GM12878 (cell line): ENCODE results near the gene LFNG. TPM values are rescaled to one million over a fixed set of nuclear protein-coding genes. Genes with fewer than 3 reads are reported as not detected.

ENCODE experiments used
- ATAC-seq: fragments of 200-7000 bp; cut with Tn5 transposase; 3 replicates; pipeline ENCODE4 v1.9.1; 2020; ENCODE audit warnings: mild to moderate bottlenecking, moderate library complexity
- BruUV-seq: library from RNA; stranded (reverse); fragments of 400-500 nt; replicated peaks from 2 replicates; lab custom pipeline; 2021; lab: Mats Ljungman, UMichigan
- CTCF ChIA-PET: fragments of 300-600 bp; sonication (Branson Sonifier 250); formaldehyde crosslinking; extraction: SDS; loops from one replicate; lab custom pipeline; 2021; ENCODE audit warnings: inconsistent platforms; lab: Yijun Ruan, JAX
- POLR2A ChIA-PET: fragments of 350-600 bp; formaldehyde crosslinking; extraction: SDS; loops from one replicate; lab custom pipeline; 2021; ENCODE audit warnings: inconsistent platforms; lab: Charles Lee
- RAD21 ChIA-PET: fragments of 300-600 bp; sonication (Branson Sonifier 250); formaldehyde crosslinking; loops from one replicate; lab custom pipeline; 2023; ENCODE audit warnings: antibody characterized with exemption; ENCODE audit not compliant: unreplicated experiment; lab: Charles Lee
- SMC1A ChIA-PET: fragments of 300-600 bp; sonication (Branson Sonifier 250); formaldehyde crosslinking; loops from one replicate; lab custom pipeline; 2023; ENCODE audit not compliant: unreplicated experiment, uncharacterized antibody; lab: Charles Lee
- DNase-seq: peaks from one replicate; pipeline ENCODE4 v3.0.0-alpha.2; 2011; ENCODE audit warnings: low read depth, low spot score
- FAIRE-seq: peaks from 3 replicates; lab custom pipeline; 2011; peaks lifted over from hg19 to GRCh38; lab: Jason Lieb, UNC
- H2AFZ ChIP-seq: 2 replicates; pipeline ENCODE4 v1.6.0; 2011; ENCODE audit warnings: low read depth, low read length, control low read depth; ENCODE audit not compliant: control insufficient read depth
- H3K27ac ChIP-seq: 2 replicates; pipeline ENCODE4 v1.5.1; 2011; ENCODE audit warnings: control low read depth; ENCODE audit not compliant: control insufficient read depth, insufficient read depth
- H3K27me3 ChIP-seq, 2 experiments: replicated peaks in 1 of 2; 2 replicates each; pipeline versions ENCODE4 v1.6.0 to v1.6.1; 2011; ENCODE audit warnings: low read length in 1 of 2; ENCODE audit not compliant: control insufficient read depth in 2 of 2, insufficient read depth in 2 of 2
- H3K36me3 ChIP-seq, 2 experiments: 2 replicates each; pipeline ENCODE4 v1.5.1; 2011; ENCODE audit warnings: low read length in 1 of 2; ENCODE audit not compliant: control insufficient read depth in 2 of 2, insufficient read depth in 2 of 2
- H3K4me1 ChIP-seq: 2 replicates; pipeline ENCODE4 v1.6.1; 2011; ENCODE audit warnings: mild to moderate bottlenecking, low read length, moderate library complexity, mixed read lengths; ENCODE audit not compliant: control insufficient read depth, insufficient read depth
- H3K4me2 ChIP-seq: 2 replicates; pipeline ENCODE4 v1.6.0; 2011; ENCODE audit warnings: control low read depth; ENCODE audit not compliant: control insufficient read depth, insufficient read depth
- H3K4me3 ChIP-seq: fragments of 200-600 bp; sonication (generic); 2 replicates; pipeline ENCODE4 v1.5.1; 2016
- H3K79me2 ChIP-seq: 2 replicates; pipeline ENCODE4 v1.6.0; 2011; ENCODE audit warnings: low read length; ENCODE audit not compliant: control insufficient read depth, insufficient read depth
- H3K9ac ChIP-seq: 2 replicates; pipeline ENCODE4 v1.8.0; 2011; ENCODE audit warnings: low read length, control low read depth, mixed read lengths; ENCODE audit not compliant: control insufficient read depth, insufficient read depth
- H3K9me3 ChIP-seq: replicated peaks from 3 replicates; pipeline ENCODE4 v1.5.1; 2011; ENCODE audit warnings: mild to moderate bottlenecking, low read length; ENCODE audit not compliant: control insufficient read depth, insufficient read depth
- H4K20me1 ChIP-seq: 2 replicates; pipeline ENCODE4 v1.6.0; 2011; ENCODE audit not compliant: control insufficient read depth, insufficient read depth
- IRF4 ChIP-seq: IDR thresholded peaks from 2 replicates; pipeline ENCODE4 v1.6.1; 2011; ENCODE audit warnings: low read depth, low read length
- NBN ChIP-seq: fragments of 450-650 bp; IDR thresholded peaks from 2 replicates; pipeline ENCODE4 v1.6.1; 2016
- WGBS: methylation state at CpG from one replicate; pipeline ENCODE4 v1.1.6; 2016; ENCODE audit warnings: low lambda C conversion rate; ENCODE audit not compliant: insufficient replicate concordance, insufficient coverage; ENCODE audit errors: missing lambda C conversion rate; 5-methylcytosine and 5-hydroxymethylcytosine counted together
- in situ Hi-C: fragments of 300-500 bp; cut with MboI; formaldehyde crosslinking; loops from 9 replicates; pipeline ENCODE4 v1.14.3; 2018; ENCODE audit warnings: mixed read lengths
- intact Hi-C: fragments of 100-400 bp; cut with micrococcal nuclease; formaldehyde crosslinking; loops from one replicate; pipeline ENCODE4 v1.14.2; 2022; ENCODE audit not compliant: unreplicated experiment
- polyA plus RNA-seq, 11 experiments: library from polyadenylated mRNA; depleted of rRNA in 4 of 11; unstranded in 6 of 11; stranded (reverse) in 5 of 11; fragments of >200 nt; fragmentation: Nextera tagmentation in 4 of 11; fragmentation: Illumina TruSeq in 1 of 11; extraction: Ambion mirVana in 4 of 11; extraction: Trizol in 1 of 11; gene quantifications; 1 replicate in 1 of 11; 2 replicates in 10 of 11; pipeline versions ENCODE4 v1.2.1 to v1.2.3, GENCODE V29; 2011 to 2016; ENCODE audit warnings: inconsistent platforms in 2 of 11, missing spikeins in 2 of 11, low read depth in 1 of 11
- total RNA-seq, 4 experiments: library from RNA; depleted of rRNA in 3 of 4; stranded (reverse); fragments of >200 nt in 3 of 4; fragmentation: Illumina TruSeq in 1 of 4; extraction: Trizol in 1 of 4; gene quantifications; 2 replicates each; pipeline versions ENCODE4 v1.2.1 to v1.2.3, GENCODE V29; 2013 to 2021
- TF ChIP-seq, protein P1 (sequence below): fragments of 450-650 bp; IDR thresholded peaks from 2 replicates; pipeline ENCODE4 v1.6.1; 2014; ENCODE audit warnings: mild to moderate bottlenecking
- TF ChIP-seq, protein P2 (sequence below): IDR thresholded peaks from 2 replicates; pipeline ENCODE4 v1.6.1; 2012; ENCODE audit warnings: mild to moderate bottlenecking, low read depth, low read length
- TF ChIP-seq, protein P3 (sequence below): IDR thresholded peaks from 2 replicates; pipeline ENCODE4 v1.6.1; 2012; ENCODE audit warnings: low read length, inconsistent platforms
- TF ChIP-seq, protein P4 (sequence below): fragments of 450-650 bp; formaldehyde crosslinking; IDR thresholded peaks from 2 replicates; pipeline ENCODE4 v1.4.0; 2022; ENCODE audit warnings: mild to moderate bottlenecking, moderate library complexity

The LFNG gene
- total and polyA plus RNA-seq, 10 of the 15 experiments (the other 5 are each of a cell fraction or from before 2014, with no cell fraction given): 0.09 to 0.68 (median 0.33) TPM; not detected in 2

DNA sequence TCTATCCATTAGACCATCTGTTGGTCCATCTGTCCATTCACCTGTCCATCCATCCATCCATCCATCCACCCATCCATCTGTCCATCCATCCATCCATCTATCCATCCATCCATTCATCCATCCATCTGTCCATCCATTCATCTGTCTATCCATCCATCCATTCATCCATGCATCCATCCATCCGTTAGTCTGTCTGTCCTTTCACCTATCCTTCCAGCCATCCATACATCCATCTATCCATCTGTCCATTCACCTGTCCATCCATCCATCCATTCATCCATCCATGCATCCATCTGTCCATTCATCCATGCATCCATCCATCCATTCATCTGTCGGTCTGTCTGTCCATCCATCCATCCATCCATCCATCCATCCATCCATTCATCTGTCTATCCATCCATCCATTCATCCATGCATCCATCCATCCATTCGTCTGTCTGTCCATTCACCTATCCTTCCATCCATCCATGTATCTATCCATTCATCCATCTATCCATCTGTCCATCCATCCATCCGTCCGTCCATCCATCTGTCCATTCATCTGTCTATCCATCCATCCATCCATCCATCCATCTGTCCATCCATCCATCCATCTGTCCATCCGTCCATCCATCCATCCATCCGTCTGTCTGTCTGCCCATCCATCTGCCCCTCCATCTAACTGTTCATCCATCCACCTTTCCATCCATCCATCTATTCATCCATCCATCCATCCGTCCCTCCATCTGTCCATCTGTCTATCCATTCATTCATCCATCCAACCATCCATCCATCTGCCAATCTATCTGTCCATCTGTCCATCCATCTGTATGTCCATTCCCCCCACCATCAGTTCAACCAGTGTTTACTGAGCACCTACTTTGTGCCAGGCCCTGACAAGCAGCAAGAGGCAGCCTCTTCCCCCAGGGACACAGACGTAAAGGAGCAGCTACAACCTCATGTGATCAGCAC is 4.8 kb upstream of the LFNG start (continued):
- TF ChIP-seq, protein P1, sequence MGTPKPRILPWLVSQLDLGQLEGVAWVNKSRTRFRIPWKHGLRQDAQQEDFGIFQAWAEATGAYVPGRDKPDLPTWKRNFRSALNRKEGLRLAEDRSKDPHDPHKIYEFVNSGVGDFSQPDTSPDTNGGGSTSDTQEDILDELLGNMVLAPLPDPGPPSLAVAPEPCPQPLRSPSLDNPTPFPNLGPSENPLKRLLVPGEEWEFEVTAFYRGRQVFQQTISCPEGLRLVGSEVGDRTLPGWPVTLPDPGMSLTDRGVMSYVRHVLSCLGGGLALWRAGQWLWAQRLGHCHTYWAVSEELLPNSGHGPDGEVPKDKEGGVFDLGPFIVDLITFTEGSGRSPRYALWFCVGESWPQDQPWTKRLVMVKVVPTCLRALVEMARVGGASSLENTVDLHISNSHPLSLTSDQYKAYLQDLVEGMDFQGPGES: no peak
- TF ChIP-seq, protein P2, sequence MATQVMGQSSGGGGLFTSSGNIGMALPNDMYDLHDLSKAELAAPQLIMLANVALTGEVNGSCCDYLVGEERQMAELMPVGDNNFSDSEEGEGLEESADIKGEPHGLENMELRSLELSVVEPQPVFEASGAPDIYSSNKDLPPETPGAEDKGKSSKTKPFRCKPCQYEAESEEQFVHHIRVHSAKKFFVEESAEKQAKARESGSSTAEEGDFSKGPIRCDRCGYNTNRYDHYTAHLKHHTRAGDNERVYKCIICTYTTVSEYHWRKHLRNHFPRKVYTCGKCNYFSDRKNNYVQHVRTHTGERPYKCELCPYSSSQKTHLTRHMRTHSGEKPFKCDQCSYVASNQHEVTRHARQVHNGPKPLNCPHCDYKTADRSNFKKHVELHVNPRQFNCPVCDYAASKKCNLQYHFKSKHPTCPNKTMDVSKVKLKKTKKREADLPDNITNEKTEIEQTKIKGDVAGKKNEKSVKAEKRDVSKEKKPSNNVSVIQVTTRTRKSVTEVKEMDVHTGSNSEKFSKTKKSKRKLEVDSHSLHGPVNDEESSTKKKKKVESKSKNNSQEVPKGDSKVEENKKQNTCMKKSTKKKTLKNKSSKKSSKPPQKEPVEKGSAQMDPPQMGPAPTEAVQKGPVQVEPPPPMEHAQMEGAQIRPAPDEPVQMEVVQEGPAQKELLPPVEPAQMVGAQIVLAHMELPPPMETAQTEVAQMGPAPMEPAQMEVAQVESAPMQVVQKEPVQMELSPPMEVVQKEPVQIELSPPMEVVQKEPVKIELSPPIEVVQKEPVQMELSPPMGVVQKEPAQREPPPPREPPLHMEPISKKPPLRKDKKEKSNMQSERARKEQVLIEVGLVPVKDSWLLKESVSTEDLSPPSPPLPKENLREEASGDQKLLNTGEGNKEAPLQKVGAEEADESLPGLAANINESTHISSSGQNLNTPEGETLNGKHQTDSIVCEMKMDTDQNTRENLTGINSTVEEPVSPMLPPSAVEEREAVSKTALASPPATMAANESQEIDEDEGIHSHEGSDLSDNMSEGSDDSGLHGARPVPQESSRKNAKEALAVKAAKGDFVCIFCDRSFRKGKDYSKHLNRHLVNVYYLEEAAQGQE: no peak

DNA sequence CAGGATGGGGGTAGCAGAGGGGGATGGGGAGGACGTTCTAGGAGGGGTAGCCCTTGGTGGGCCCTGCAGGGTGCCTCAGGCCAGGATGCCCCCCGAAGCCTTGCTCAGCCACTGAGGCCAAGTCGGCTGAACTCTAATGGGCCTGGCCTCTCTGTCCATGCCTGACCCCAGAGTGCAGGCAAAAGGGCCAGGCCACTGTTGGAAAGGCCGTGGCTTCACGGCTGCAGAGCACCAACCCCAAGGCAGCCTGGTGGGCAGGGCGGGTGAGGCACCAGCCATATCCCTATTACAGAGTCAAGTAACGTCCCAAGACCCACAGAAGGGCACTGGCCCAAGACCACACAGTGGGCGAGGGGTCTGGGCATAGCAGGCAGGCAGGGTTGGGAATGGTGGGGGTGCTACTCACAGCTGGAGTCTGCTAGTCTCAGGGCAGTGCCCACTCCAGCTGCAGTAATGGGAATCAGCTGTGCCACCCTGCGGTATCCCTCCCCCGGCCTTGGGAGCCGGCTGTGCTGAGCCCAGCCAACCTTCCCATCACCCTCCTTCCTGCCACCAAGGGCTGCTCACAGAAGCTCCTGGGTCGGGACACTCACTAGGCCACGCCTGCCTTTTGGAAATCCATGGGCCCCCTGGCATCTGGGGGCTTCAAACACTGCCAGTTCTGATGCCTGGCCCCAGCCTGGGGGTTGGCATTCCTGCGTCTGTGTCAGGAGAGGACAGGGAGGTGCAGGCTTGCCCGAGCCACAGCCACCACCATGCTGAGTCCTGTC is 4.0 kb upstream of the LFNG start:
- Histone ChIP-seq H3K79me2 (no peaks in the 10 kb centered on the region), H3K4me1 (peaks cover 26% of the 10 kb centered on the region), H3K27ac (no peak overlapping the region), H3K36me3 (no peaks in the 10 kb centered on the region), H3K27me3 (peaks cover 0 to 5% of the 10 kb centered on the region in 2 experiments; a peak in 2 of 4 replicates), H3K9me3 (no peaks in the 10 kb centered on the region), H3K9ac (no peak overlapping the region), H2AFZ (no peak overlapping the region), H3K4me3 (no peak overlapping the region), H4K20me1 (no peaks in the 10 kb centered on the region), H3K4me2 (no peak overlapping the region)
- in situ Hi-C loops (no loop called here), intact Hi-C loops (no loop called here)
- ChIA-PET CTCF (no interaction called here), RAD21 (no interaction called here), SMC1A (interaction anchor here (0.6 kb wide), 1 partner anchor 36 kb away, joined by 3 read pairs; no protein-coding TSS in a partner anchor), POLR2A (no interaction called here)
- FAIRE-seq: no peak
- no peak for ATAC-seq
- DNase-seq: no peak
- WGBS: 53% methylated on average over 15 of the region's 15 CpGs
- no TSS peak for BruUV-seq
- TF ChIP-seq, protein P3, sequence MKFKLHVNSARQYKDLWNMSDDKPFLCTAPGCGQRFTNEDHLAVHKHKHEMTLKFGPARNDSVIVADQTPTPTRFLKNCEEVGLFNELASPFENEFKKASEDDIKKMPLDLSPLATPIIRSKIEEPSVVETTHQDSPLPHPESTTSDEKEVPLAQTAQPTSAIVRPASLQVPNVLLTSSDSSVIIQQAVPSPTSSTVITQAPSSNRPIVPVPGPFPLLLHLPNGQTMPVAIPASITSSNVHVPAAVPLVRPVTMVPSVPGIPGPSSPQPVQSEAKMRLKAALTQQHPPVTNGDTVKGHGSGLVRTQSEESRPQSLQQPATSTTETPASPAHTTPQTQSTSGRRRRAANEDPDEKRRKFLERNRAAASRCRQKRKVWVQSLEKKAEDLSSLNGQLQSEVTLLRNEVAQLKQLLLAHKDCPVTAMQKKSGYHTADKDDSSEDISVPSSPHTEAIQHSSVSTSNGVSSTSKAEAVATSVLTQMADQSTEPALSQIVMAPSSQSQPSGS: no peak
- TF ChIP-seq, protein P4, sequence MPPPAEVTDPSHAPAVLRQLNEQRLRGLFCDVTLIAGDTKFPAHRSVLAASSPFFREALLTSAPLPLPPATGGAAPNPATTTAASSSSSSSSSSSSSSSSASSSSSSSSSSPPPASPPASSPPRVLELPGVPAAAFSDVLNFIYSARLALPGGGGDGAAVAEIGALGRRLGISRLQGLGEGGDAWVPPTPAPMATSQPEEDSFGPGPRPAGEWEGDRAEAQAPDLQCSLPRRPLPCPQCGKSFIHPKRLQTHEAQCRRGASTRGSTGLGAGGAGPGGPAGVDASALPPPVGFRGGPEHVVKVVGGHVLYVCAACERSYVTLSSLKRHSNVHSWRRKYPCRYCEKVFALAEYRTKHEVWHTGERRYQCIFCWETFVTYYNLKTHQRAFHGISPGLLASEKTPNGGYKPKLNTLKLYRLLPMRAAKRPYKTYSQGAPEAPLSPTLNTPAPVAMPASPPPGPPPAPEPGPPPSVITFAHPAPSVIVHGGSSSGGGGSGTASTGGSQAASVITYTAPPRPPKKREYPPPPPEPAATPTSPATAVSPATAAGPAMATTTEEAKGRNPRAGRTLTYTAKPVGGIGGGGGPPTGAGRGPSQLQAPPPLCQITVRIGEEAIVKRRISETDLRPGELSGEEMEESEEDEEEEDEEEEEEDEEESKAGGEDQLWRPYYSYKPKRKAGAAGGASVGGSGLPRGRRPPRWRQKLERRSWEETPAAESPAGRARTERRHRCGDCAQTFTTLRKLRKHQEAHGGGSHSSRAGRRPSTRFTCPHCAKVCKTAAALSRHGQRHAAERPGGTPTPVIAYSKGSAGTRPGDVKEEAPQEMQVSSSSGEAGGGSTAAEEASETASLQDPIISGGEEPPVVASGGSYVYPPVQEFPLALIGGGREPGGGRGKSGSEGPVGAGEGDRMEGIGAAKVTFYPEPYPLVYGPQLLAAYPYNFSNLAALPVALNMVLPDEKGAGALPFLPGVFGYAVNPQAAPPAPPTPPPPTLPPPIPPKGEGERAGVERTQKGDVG: no peak
- TF ChIP-seq NBN: no peak
- TF ChIP-seq IRF4: no peak
